NCI-H82 treated with DMSO at 0.1 percent for 48 hours (cell line): ENCODE measurements around the gene N4BP2L2.
"Not testable (repeated sequence)": the region's sequence is repeated elsewhere in the genome, so short reads cannot be mapped to it uniquely, and the experiment has no call there.

ENCODE experiments used
- DNase-seq: peaks from one replicate; lab custom pipeline; 2025; ENCODE audit not compliant: unreplicated experiment; lab: John Stamatoyannopoulos, UW

The N4BP2L2 gene

DNA sequence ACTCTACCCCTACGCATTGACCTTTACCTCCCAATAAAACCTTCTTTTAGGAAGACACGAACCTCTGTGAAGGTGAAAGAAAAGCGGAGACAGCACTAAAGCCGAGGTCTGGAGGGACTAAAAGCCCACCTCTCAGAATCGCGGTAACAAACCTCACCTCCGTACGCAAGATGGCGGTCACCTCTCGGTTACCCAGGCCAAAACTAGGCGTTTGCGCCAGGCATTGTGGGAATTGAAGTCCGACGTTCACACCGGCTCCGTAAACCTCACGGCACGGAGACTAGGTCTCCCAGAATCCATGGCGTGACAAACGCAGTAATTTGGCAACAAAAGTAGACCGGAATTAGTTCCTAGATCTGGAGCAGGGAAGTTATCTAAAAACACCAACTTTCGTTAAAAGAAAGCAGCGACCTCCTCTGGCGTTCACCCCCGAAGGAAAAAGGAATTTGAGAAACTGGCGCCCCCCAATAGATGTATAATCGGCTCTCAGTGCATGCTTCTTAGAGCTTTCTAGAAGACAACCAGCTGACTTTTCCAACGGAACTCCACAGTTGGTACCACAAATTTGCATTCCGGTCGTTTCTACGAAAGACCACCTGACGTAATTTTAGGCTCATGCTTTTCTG lies at the start of gene N4BP2L2:
Gene N4BP2L2, minus strand, starts transcription at position 175 of the 626 bp plus-strand sequence. CDS start 1,768 bp downstream, outside the sequence.
- peak; percentile 94 for DNase-seq

DNA sequence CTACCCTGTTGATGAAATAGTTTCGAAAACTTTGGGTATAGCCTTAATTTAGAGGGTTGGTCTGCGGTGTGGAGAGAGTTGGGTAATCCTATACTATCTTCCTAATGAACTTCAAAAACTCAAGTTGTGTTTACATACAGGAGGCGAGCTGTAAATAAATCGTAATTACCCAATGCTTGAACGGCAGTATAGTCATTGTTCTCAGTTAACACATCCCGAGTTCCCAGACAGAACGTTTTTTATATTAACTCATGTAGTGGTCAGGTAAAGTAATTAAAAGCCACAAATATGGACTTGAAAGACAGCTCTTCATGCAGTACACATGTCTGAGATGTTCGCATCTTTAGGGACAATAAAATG lies 49.2 kb upstream of the N4BP2L2 start:
- DNase-seq = no peak

GRCh38 chr13:32587011-32587810 lies 48.6 kb upstream of the N4BP2L2 start:
- no peak for DNase-seq

- peak; percentile 25 for DNase-seq
These were observed 47.7 kb upstream of the N4BP2L2 start, which contains the start of gene PDS5B for GRCh38 chr13:32586080-32586900. PDS5B (plus strand) TSS chr13:32586452; CDS start chr13:32648773, 62,321 bp downstream.

DNA sequence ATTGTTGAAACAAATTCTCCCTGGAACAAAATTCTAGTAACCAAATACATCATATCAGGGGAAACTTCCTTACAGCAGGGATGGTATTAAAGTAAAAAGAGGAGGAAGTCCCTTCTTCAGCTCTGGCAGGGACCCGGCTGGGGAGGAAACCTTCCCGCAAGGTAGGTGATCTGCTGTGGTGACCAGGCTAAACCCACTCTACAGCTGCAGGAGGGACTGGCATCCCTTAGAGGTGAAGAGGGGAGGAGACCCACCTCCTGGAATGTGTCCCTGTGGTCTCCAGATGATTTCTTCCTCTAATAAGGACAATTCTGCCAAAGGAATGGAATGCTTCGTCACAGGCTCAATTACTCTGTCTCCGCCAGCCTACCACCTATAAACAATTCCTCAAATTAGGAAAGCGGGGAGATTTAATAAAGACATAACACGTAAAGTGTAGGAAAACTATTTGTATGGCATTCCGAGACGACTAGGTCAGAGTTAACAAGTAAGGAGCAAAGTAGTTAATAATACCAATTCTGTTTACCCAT lies 47.0 kb upstream of the N4BP2L2 start:
- DNase-seq = no peak

DNA sequence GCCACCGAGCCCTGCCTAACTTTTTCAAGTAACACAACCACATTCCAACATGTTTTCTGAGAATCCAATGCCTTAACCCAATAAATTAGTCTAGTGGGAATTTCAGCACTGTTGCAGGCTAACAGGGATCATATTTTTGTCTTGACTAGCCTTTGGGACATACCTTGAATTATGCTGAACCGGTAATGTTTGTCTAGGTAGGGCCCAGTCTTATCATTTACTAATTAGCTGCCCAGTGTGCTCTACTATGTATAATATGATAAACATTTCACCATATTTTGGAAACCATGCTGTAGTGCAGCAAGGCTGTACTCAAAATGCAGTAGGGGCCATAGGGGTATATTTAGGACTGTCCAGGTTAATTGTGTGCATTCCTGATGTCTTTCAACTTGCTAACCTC lies 44.4 kb upstream of the N4BP2L2 start:
- no peak for DNase-seq

DNA sequence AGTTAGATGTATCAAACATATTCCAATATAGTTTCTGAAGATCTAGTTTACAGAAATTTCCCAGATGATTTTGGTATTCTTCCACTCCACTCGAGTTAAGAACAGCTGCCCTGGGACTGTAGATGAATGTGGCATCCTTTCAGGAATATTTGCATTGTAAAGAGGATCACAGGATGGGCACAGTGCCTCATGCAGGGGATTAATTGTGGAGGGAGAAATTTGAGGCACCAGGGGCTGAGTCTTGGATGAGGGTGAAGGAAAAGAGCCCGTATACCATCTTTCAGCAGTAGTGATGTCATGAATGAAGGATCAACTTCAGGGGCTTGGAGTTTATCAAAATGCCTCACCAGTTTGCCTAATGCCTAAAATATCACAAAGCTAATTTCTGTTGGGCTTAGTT lies 43.7 kb upstream of the N4BP2L2 start:
- DNase-seq = no peak

GRCh38 chr13:32581177-32581786 lies 42.7 kb upstream of the N4BP2L2 start:
- DNase-seq = no peak

DNA sequence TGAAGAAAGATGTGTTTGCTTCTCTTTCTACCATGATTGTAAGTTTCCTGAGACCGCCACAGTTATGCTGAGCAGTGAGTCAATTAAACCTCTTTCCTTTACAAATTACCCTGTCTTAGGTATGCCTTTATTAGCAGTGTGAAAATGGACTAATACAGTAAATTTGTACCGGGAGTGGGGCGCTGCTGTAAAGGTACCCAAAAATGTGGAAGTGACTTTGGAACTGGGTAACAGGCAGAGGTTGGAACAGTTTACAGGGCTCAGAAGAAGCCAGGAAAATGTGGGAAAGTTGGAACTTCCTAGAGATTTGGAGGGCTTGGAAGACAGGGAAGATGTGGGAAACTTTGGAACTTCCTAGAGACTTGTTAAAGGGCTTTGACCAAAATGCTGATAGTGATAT lies 38.4 kb upstream of the N4BP2L2 start:
- DNase-seq = no peak

DNA sequence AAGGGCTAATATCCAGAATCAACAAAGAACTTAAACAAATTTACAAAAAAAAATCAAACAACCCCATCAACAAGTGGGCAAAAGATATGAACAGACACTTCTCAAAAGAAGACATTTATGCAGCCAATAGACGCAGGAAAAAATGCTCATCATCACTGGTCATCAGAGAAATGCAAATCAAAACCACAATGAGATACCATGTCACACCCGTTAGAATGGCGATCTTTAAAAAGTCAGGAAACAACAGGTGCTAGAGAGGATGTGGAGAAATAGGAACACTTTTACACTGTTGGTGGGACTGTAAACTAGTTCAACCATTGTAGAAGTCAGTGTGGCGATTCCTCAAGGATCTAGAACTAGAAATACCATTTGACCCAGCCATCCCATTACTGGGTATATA lies 37.1 kb upstream of the N4BP2L2 start:
- not testable (repeated sequence) for DNase-seq

DNA sequence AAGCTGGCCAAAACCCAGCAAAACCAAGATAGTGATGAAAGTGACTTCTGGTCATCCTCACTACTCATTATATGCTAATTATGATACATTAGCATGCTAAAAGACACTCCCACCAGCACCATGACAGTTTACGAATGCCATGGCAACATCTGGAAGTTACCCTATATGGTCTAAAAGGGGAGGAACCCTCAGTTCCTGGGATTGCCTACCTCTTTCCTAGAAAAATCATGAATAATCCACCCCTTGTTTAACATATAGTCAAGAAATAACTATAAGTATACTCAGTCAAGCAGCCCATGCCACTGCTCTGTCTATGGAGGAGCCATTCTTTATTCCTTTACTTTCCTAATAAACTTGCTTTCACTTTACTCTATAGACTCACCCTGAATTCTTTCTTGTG lies 22.2 kb upstream of the N4BP2L2 start:
- DNase-seq = not testable (repeated sequence)

GRCh38 chr13:32555613-32556012 lies 17.0 kb upstream of the N4BP2L2 start:
- DNase-seq = no peak

- DNase-seq = no peak
These were observed 15.1 kb upstream of the N4BP2L2 start for GRCh38 chr13:32553720-32554119.

DNA sequence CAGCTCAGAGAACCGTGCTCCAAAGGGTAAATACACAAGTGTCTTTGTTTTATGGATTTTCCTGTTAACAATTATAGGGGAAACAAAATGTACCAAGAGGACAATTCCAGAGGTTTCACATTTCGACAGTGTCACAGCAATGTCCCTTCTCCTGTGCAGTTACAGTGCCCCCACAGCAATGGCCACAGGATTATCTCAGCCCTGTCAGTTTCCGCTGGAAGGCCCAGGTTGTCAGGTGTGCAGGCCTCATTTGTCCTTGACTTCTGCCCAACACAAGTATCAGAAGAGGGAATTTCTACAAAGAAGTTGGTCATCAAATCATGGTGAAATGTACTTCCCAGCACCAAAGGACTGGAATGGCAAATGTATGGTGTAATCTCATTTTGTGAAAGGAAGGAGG lies 11.2 kb upstream of the N4BP2L2 start:
- DNase-seq = no peak

- no peak for DNase-seq
These were observed 10.2 kb upstream of the N4BP2L2 start for GRCh38 chr13:32548837-32549236.

GRCh38 chr13:32545083-32545482 lies 6.5 kb upstream of the N4BP2L2 start:
- no peak for DNase-seq

DNA sequence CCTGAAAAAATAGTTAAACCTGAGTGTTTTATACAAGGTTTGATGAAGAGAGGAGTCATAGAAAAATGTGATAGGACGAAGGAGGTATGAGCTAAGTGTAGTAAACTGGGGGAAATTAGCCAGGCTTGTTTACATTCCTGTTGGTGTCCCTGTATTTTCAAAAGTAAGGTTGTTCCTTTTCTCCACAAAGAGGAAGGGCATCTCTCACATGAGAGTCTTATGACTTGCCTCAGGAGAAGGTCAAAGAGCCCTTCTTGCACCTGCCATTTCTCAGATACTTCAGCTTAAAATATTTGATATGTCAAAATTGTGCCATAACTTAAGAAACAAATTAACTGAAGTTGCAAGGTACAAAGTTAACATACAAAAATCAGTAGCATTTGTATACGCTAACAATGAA lies 3.6 kb upstream of the N4BP2L2 start:
- no peak for DNase-seq

DNA sequence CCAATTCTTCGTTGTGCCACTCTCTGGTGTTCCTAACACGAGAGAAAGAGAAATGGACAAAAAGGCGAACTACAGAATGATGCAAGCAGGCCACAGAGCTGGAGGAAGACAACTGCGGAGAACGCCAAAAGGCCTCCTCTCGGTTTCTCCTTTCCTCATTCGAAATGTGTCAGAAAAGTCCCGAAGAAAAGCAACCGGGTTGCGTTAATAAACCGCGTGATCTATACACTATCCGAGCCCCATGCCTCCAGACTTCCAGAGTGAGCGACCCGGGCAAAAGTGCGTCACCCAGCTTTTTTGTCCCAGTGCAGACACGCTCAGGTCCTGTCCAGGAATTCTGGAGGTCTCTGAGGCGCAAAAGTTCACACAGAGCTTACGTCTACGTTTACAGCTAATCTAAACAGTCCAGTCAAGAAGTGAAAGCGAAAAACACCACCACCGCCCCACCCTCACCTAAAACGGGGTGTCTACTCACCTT lies 413 bp downstream of the N4BP2L2 start:
- no peak for DNase-seq

GRCh38 chr13:32537580-32538142 lies 934 bp downstream of the N4BP2L2 start:
- DNase-seq = no peak

GRCh38 chr13:32535748-32536147 lies 2.8 kb downstream of the N4BP2L2 start:
- DNase-seq = no peak

DNA sequence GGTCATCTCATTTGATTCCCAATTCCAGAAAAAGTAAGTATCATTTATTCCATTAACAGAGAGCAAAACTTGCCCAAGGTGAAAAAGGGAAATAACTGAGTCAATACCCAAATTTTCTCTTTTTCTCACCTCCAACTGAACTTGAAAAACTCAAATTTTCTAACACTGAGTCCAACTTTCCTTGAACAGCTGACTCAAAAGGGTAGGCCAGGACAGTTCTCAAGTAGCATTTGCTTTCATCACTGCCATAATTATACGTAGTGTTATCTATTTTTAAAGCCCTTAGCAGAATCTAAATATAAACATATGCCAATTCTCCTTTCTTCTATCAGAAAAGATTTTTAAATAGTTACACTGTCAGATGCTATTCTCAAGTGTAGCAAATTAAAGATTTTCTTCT lies 3.5 kb downstream of the N4BP2L2 start:
- no peak for DNase-seq
